Ovary (tissue), 3 donors: ENCODE results near the gene JAKMIP3.

ENCODE experiments used
- CTCF ChIP-seq, 3 donors: fragments of 450-650 bp in 2 of 3; fragments of 200-600 bp in 1 of 3; IDR thresholded peaks; one replicate each; pipeline versions ENCODE4 v1.5.1 to v1.8.0; 2016 to 2022; ENCODE audit warnings: antibody characterized with exemption in 3 of 3, mild to moderate bottlenecking in 1 of 3
- EP300 ChIP-seq: sonication (generic); formaldehyde crosslinking; IDR thresholded peaks from one replicate; pipeline ENCODE4 v1.6.1; 2017; ENCODE audit warnings: antibody characterized with exemption
- donor health status: DM: no; HTN: no; CAD: no.

DNA sequence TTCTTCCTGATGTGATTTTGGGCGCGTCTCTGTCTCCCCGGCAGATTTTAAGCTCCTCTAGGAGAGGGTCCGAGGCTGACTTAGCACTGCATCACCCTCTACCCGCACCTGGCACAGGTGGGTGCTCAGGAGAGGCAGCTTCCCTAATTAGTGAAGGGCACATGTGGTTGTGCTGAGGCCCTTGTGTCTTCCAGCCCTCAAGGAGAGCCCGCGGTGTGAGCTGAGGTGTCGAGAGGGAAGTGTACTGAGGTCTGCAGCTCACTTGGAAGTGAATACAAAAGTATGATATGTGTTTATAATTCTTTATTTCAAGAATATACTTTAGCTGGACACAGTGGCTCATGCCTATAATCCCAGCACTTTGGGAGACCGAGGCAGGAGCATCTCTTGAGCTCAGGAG, 20.4 kb upstream of the JAKMIP3 start:
- TF ChIP-seq CTCF (IDR thresholded peaks at IDR 0.05) (no peak), EP300 (no peak)
